ENCODE data around the gene ZNF814.

GRCh38 chr19:57850553-57851017 is 38.3 kb downstream of the ZNF814 start:
- TF ChIP-seq CTCF (IDR thresholded peaks at IDR 0.05; ENCODE audit: low read length) (no peak), EZH2 (optimal IDR thresholded peaks at IDR 0.05; ENCODE audit: low read depth, low read length) (no peak)
